Effector CD8-positive, alpha-beta T cell (primary cell): Measurements from ENCODE around the gene OS9.

Experiments used
- DNase-seq: peaks from one replicate; lab custom pipeline; 2025; lab: John Stamatoyannopoulos, UW

OS9 gene

DNA sequence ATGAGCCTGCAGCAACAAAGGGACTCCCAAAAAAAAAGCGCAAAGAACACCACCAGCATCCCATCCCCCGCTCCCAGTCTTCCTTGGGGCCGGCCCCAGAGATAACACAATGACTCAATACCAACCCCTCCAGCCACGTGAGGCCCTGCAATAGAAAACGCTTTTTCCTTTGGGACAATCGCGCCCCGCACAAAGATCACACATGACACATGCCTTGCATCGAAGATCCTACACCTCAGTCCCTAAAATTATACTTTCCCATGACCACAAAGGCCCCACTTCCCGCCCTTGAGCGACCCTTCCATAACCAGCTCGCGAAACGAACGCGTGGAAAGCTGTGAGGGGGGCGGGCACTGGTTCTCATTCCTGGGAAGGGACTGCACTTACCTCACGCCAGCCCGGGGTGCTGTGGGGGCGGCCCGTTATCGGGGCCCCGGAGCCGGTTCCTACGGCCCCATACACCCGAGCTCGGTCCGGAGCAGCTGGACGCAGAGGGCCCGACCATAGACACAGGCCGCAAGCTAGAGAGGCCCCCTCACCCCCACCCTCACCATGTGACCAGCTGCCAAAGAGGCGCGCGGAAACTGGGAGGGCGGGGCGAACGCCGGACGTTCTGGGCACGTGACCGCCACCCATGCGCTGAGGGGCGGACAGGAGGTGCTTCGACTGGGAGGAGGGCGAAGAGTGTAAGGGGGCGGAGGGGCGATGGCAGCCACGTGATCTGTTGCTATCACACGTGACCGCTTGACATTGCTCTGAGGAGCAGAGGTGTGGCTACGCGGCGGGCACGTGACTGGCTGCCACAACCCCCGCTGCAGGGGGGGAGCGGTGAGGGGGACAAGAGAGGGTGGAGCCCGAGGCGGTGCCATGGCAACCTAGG is 58.1 kb downstream of the OS9 start, which contains the start of gene CDK4:
Gene CDK4, minus strand, starts transcription at position 523 of the 880 bp plus-strand sequence. CDS start 593 bp downstream, outside the sequence.
- peak; percentile 98 for DNase-seq

DNA sequence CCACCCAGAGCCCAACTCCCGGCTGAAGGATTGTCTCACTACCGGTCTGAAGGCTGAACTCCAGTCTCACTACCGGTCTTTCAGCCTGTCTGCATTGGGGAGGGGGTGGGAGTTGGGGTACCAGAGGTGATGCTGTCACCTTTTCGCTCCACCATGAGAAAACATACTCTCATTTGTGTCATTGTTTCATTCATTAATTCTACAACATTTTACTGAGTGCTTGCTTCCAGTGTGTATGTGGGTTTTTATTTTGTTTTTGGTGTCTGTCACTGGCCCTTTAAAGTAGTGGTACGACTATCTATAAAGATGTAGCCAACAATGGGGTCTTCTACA is 58.7 kb downstream of the OS9 start:
- DNase-seq, result no peak

DNA sequence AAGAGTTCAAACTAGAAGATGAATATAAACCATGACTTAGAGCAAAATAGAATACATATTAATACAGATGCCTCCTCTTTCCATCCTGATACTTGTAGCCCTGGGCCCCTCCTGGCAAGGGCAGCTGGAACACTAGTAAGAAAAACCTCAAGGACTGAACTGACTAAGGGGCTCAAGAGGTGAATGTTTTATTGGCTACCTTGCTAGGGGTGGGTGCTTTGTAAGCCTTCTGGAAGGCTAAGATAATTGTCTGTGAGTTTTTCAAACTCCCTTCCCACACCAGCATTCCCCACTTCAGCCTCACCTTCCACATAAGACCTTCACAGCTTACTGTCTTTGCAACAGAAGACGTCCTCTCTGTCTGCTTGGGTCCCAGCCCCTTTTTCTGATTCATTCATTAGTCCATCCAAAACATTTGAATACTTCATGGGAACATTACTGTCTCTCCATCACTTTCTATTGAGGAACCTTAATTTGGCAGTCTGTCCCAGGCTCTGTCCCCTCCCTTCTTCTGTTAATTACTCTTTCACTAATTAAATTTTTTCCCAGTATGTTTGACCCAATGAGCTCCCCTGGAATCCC is 59.9 kb downstream of the OS9 start:
- DNase-seq, result no peak

- peak; percentile 76 for DNase-seq
Measured at GRCh38 chr12:57754411-57755193, 60.7 kb downstream of the OS9 start, which contains the start of gene MARCHF9. MARCHF9 (plus strand) TSS chr12:57755103; CDS start chr12:57755529, 426 bp downstream.

GRCh38 chr12:57755194-57755453 is 61.2 kb downstream of the OS9 start:
- DNase-seq, result no peak

DNA sequence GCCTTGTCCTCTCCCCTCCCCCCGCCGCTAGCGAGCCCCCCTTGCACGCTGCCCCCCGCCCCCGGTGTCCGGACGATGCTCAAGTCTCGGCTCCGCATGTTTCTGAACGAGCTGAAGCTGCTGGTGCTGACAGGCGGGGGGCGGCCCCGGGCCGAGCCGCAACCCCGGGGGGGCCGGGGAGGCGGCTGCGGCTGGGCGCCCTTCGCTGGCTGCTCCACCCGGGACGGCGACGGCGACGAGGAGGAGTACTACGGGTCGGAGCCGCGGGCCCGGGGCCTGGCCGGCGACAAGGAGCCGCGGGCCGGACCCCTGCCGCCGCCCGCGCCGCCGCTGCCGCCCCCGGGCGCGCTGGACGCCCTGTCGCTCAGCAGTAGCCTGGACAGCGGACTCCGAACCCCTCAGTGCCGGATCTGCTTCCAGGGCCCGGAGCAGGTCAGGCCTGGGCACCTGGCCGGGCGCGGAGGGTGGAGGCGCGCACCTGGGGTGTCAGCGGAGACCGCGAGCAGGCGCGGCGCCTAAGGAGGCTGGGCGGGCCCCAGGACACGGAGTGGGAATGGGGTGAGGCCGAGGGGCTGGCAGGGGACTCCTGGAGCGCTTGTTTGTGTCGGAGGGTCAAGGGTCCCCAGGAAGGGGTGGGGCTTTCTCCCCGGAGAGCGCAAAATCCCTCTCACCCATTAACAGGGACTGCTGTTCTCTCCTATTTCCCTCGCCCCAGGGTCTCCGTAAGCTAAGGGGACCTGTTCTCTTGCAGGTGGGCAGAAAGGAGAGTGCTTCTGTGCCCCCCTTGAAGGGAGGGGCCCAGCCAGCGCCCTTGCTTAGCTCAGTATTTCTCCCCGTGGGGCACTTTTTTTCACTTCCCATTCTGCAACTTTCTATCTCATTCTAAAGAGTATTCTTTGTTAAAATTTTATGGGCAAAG is 61.8 kb downstream of the OS9 start:
- DNase-seq, result peak; percentile 14

DNA sequence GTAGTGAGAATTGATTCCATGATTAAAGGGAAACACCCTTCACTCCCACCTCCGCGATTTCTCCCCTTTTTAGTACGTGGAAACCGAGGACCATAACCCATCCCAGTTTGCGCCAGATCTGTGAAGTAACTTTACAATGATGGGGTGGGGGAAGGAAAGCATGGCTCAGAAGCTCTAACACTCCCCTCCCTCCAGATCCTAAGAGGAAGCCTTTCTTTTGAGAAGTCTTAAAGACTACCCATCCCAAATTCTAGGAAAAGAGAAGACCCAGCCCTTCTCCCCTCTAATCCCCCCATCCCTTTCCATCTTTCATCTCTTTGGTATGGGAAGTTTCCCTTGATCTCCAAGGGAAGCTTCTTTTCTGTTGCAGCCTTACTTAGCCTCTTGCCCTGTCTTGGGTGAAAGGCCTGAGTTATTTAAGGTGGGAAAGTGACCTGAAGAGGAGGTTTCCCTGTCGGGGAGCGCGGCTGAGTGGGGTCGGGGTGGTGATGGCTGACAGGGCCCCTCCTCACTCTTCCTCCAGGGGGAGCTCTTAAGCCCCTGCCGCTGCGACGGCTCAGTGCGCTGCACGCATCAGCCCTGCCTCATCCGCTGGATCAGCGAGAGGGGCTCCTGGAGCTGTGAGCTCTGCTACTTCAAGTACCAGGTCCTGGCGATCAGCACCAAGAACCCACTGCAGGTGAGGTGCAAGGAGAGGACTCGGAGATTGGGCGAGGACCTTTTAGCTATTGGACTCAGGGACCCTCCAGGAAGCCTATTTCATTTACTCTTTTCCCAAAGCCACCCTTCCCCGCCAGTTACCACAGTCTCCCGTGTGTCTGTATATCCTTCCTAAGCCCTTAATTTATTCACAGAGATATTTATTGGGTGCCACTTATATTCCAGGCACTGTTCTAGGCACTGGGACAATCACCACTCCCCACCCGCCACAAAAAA is 62.7 kb downstream of the OS9 start:
- peak; percentile 46 for DNase-seq

DNA sequence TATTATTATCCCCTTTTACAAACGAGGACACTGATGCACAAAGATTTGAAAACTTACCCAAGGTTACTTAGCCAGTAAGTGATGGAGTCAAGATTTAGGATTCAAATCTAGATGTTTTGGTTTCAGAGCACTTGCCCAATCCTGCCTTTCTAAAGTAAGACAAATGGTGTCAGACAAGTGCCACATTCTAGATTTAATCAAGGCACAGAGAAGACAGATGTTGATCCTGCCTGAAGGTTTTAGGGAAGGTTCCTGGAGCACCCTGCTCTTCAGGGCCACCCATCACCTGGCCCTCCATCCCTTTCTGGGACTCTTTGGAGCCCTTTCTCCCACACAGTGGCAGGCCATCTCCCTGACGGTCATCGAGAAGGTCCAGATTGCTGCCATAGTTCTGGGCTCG is 63.8 kb downstream of the OS9 start:
- no peak for DNase-seq

- no peak for DNase-seq
Measured at GRCh38 chr12:57758552-57759359, 64.8 kb downstream of the OS9 start.

- no peak for DNase-seq
Measured at GRCh38 chr12:57759360-57759980, 65.5 kb downstream of the OS9 start.

GRCh38 chr12:57760347-57760982 is 66.5 kb downstream of the OS9 start:
- no peak for DNase-seq

- DNase-seq, result no peak
Measured at GRCh38 chr12:57761391-57761998, 67.6 kb downstream of the OS9 start.

DNA sequence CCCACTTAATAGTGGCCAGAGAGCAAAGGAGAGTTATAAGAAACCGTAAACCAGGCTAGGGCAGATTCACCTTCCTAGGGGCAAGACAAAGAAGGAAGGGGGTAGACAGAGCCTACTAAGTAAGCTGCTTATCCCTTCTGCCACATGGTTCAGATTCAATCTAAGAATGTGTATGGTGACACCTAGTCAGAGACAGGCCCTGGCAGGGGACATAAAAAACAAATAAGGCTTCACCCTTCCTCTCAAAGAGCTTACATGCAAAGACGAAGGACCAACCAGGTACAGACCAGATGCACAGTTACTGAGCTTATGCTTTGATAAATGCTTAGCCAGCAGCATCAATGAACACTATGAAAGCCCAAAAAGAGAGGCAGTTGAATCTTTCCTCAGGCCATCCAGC is 68.5 kb downstream of the OS9 start:
- no peak for DNase-seq

GRCh38 chr12:57763881-57764661 is 70.1 kb downstream of the OS9 start:
- DNase-seq, result no peak

GRCh38 chr12:57764662-57765002 is 70.7 kb downstream of the OS9 start:
- DNase-seq, result no peak

- peak; percentile 15 for DNase-seq
Measured at GRCh38 chr12:57765003-57765697, 71.2 kb downstream of the OS9 start.
